Dermis blood vessel endothelial cell (primary cell): Measurements from ENCODE around the gene ELP2. TPM values are rescaled to one million over a fixed set of nuclear protein-coding genes. Genes with fewer than 3 reads are reported as not detected.
"Not testable (repeated sequence)": the region's sequence is repeated elsewhere in the genome, so short reads cannot be mapped to it uniquely, and the experiment has no call there.

ENCODE experiments used
- DNase-seq: peaks from one replicate; pipeline ENCODE4 v3.0.0; 2010
- total RNA-seq: library from RNA; depleted of rRNA; stranded (reverse); fragments of >200 nt; gene quantifications from 2 replicates; pipeline ENCODE4 v1.2.3, GENCODE V29; 2014

The ELP2 gene
- total RNA-seq: 51.5 and 69.6 TPM in 2 replicates

DNA sequence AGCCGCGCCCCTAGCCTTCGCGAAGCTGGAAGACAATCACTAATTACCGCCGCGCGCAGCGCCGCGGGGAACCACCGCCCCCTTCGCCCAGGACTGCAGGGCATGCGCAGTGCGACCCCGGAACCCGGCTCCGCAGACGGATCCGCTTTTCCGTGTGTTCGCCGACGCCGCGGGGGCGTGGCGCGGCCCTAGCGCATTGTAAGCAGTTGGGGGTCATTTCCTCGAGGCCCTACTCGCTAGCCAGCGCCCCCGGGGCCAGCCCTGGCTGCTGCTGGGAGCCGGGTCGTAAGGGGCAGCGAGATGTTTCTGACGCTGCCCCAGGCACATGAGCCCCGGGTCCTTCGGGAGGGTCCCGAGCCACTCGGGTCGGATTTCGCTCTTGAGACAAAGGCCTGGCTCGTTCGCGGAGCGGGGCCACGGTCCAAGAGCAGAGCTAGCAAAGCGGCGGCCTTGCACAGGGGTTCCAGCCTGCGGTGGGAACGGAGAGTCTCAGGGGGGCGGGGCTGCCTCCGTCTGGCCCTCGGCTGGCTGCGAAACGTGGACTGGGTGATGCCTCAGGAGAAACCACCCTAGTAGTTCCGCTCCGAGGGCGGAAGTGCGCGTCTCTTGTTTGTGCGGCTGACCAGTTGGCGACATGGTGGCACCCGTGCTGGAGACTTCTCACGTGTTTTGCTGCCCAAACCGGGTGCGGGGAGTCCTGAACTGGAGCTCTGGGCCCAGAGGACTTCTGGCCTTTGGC, at the start of gene ELP2, which contains the start of gene SLC39A6:
Gene ELP2 (plus strand): TSS at position 600 of the 739 bp plus-strand sequence. CDS start 35 bp downstream, at position 635.
Gene SLC39A6 (minus strand): TSS at position 41 of the 739 bp plus-strand sequence. CDS start 2,333 bp downstream, outside the sequence.
- peak; percentile 98 for DNase-seq

DNA sequence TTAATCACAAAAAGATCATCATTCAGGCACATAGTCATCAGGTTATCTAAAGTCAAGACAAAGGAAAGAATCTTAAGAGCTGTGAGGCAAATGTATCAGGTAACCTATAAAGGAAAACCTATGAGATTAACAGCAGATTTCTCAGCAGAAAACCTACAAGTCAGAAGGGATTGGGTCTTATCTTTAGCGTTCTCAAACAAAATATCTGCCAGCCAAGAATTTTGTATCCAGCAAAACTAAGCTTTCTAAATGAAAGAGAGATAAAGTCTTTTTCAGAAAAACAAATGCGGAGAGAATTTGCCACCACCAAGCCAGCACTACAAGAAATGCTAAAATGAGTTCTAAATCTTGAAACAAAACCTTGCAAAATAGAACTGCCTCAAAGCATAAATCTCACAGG, 48.6 kb upstream of the ELP2 start:
- DNase-seq: not testable (repeated sequence)

DNA sequence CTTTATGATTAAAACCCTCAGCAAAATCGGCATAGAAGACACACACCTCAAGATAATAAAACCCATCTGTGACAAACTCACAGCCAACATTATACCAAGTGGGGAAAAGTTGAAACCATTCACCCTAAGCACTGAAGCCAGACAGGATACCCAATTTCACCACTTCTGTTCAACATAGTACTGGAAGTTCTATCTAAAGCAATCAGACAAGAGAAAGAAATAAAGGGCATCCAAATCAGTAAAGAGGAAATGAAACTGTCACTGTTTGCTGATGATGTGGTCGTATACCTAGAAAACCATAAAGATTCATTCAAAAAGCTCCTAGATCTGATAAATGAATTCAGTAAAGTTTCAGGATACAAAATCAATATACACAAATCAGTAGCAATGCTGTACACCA, 46.0 kb upstream of the ELP2 start:
- DNase-seq: no peak

- DNase-seq: no peak
These were observed 44.5 kb upstream of the ELP2 start for GRCh38 chr18:36085195-36085594.

DNA sequence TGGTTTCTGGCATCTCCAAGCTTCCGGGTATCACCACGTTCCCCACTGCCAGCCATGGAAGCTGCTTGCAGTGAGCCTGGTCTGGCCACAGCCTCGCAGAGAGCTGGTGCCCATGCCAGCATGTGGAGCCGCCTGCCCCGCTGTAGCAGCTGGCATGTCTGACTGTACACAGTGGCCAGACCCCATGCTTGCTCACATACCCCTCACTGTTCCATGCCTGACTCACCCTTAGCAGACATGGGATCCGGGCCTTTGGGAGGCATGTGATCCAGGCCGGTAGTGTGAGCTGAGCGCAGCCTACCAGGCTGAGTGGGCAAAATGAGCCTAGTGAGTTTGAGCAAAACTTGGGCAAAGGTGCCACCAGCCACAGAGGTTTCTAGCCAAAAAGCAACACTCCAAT, 43.5 kb upstream of the ELP2 start:
- DNase-seq: no peak

DNA sequence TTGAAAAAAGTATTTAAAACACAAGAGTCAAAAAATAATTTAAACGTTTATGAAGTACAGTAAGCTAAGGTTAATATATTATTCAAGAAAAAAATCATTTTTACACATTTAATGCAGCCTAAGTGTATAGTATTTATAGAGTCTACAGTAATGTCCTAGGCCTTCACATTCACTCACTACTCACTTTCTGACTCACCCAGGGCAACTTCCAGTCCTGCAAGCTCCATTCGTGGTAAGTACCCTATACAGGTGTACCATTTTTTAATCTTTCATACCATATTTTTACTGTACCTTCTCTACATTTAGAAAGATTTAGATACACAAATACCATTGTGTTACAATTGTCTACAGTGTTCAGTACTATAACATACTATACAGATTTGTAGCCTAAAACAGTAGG, 41.4 kb upstream of the ELP2 start:
- no peak for DNase-seq

GRCh38 chr18:36089001-36089400, 40.7 kb upstream of the ELP2 start:
- DNase-seq: no peak

GRCh38 chr18:36092116-36092515, 37.6 kb upstream of the ELP2 start:
- not testable (repeated sequence) for DNase-seq

DNA sequence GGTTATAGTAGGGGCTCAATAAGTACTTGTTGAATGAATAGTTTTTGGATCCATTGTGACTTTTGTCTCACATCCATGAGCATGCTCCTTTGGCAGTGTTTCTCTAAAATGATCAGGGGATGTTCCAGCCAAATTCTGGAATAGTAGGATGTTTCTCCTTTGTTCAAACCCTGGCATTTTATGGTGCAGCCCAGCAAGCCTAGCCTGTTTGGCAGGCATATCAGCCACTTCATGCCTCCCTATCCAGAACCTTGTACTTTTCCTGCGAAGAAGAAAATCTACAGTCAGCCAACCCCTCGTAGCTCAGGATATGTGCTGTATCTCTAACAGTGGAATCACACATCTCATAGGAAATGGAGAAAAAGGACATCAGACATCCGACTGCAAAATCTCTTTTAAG, 35.3 kb upstream of the ELP2 start:
- no peak for DNase-seq

- peak; percentile 79 for DNase-seq
These were observed 33.7 kb upstream of the ELP2 start for GRCh38 chr18:36095936-36096519.

DNA sequence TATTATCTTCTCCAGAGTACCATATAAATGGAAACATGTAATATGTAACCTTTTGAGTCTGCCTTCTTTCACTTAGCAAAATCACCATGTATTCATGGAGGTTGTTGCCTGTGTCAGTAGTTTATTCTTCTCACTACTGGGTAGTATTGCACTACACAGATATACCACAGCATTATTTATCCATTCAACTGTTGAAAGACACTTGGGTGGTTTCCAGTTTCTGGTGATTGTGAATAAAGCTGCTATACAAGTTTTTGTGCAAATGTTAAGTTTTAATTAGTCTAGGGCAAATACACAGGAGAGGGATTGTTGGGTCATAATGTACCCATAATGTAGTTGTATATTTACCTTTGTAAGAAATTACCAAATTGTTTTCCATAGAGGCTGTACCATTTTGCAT, 32.7 kb upstream of the ELP2 start:
- no peak for DNase-seq

DNA sequence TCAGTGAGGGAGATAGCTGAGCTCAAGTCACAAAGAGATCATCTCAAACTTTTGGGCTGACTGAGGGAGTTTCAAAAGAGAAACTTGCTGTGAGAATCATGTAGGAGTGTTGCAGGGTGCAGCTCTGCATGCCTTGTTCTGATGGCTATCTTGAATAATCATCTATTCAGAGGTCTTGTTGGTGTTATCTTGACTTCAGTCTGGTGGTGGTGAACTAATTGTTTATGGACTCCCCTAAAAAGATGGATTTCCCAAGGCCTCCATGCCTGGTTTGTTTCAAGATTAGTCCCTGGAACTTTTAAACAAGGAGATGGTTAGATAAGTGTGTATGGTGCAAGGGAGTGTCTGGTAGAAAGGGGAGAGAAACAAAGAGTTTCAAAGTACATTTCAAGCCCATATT, 30.4 kb upstream of the ELP2 start:
- no peak for DNase-seq

DNA sequence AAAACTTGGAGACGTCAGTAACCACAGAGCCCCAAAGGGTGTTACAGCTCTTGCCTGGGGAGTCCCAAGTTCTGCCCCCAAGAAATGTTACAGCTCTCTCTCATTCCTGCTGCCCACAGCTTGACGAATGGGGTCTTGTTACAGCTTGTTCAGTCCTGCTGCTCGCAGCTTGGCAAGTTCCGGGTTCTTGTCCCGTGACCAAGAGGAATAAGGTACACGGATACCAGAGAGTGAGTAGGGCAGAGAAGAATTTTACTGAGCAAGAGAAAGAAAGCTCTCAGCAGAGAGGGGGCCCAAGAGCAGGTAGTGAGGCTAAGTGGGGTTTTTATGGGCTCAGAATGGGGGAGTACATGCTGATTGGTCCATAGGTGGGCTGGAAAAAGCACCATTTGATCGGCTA, 27.8 kb upstream of the ELP2 start:
- DNase-seq: no peak

DNA sequence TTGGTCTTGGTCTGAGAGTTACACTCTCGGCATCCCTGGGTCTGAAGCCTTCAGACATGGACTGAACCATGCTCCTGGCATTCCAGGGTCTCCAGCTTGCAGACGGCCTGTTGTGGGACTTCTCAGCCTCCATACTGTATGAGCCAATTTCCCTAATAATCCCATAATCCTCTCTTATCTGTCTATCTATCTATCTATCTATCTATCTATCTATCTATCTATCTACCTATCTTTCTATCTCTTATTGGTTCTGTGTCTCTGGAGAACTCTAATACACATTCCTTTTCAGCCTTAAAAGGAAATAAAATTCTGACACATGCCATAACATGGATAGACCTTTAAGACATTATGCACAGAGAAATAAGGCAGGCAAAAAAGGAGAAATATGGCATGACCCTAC, 24.9 kb upstream of the ELP2 start:
- no peak for DNase-seq

- no peak for DNase-seq
These were observed 22.2 kb upstream of the ELP2 start for GRCh38 chr18:36107477-36107876.

DNA sequence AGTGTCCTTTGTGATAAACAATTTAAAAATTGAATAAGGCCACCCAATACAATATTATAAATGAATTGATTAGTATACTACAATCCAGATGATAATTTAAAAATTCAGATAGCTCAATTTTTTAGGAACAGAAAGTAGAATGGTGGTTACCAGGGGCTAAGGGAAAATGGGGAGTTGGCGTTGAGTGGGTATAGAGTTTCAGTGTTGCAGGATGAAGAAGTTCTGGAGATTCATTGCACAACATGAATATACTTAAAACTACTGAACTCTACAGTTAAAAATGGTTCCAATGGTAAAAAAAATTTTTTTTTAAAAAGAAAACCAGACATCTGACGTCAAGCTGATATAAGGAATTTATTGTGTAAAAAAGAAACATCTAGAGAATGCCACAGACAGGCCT, 21.5 kb upstream of the ELP2 start:
- no peak for DNase-seq

DNA sequence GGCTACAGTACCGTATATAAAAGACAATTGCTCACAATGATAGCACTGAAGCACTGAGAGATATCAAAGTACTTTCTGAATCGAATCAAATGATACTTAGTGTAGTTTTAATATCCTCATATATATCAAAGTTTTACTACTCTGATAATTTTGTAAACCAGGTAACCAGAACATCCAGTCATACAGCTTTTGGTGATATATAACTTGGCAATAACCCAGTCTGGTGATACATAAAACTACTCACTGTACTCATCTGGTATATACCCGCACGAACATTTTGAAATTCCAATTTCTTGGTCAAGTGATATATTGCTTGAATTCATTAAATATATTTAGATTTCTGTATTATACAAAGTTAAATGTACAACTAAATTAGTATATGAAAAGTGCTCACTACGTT, 21.1 kb upstream of the ELP2 start:
- no peak for DNase-seq

DNA sequence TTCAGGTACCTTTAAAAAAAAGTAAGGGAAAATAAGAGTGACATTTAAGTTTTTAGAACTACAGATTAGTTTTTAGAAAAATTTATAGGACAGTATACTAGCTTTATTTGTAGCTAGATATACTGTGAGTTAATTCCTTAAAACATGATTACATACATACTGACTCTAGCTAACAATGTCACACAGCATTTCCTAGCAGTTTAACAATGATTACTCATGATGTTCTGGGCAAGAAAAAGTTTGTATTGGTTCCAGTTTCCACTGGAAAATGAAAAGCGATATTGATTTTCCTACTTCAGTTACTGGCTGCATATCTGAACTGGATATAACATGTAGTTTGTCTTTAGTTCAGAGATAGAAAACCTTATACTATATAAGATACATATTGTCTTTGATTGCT, 20.0 kb upstream of the ELP2 start:
- DNase-seq: no peak

DNA sequence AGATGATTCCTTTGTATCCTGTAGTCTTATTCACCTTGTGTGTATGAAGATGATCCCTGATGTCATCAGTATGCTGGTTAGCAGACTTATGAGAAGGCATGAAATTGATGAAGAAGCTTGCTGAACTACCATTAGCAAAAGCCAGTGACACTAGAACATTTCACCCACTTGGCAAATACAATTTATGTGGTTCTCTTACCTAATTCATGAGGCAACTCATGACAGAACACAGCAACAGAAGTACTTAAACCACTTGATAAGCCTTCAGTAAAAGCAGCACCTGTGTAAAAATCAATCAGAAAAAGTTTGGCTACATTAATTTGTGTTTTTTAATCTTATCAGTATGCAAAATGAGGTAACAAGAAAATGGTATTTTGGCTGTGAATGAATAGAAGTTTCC, 17.4 kb upstream of the ELP2 start:
- DNase-seq: no peak

DNA sequence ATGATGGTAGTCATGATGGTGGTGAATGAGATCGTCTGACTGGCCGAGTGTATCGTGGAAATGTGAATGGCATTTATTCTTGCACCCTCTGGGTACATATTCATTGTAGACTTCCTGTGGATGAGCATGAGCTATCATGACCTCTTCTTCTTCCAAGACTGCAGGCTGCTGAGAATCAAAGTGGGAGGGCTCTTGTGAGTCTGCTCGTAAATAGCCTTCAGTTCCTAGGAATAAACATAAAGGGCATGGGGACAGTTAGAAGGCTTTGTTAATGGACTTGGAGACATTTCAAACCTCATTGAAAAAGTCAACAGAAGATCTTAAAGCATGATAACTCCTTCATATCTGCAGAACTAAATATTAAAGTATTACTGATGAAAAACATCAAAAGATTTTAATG, 15.4 kb upstream of the ELP2 start:
- DNase-seq: no peak

- no peak for DNase-seq
These were observed 15.0 kb upstream of the ELP2 start for GRCh38 chr18:36114738-36115137.

- DNase-seq: not testable (repeated sequence)
These were observed 12.9 kb upstream of the ELP2 start for GRCh38 chr18:36116771-36117170.

GRCh38 chr18:36120297-36120696, 9.4 kb upstream of the ELP2 start:
- no peak for DNase-seq

GRCh38 chr18:36124841-36125240, 4.9 kb upstream of the ELP2 start:
- DNase-seq: no peak

GRCh38 chr18:36126668-36127067, 3.0 kb upstream of the ELP2 start:
- no peak for DNase-seq
